Measurements from ENCODE around the gene SUPT5H.

The SUPT5H gene

DNA sequence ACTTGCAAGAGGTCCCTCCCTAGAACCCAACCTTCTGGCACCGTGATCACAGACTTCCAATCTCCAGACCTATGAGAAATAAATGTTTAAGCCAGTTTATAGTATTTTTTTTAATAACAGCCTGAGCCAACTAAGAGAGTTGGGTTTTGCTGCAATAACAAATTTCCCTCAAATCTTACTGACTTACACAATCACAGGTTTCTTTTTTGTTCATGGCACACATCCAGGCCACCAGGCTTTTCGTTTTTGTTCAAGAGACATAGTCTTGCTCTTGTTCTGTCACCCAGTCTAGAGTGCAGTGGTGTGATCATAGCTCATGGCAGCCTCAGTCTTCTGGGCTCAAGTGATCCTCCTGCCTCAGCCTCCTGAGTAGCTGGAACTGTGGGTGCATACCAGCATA is 67.6 kb downstream of the SUPT5H start:
- Histone ChIP-seq H3K4me2 (ENCODE audit: low read depth, low read length) (no peak overlapping the region), H2AFZ (ENCODE audit: low read length) (no peak overlapping the region), H3K27ac (ENCODE audit: low read length) (no peak overlapping the region), H4K20me1 (ENCODE audit: insufficient read depth, low read length) (no peaks in the 10 kb centered on the region), H3K27me3 (replicated peaks; ENCODE audit: insufficient read depth, low read length) (peaks cover 73% of the 10 kb centered on the region), H3F3A (ENCODE audit: insufficient read depth, low read length) (no peaks in the 10 kb centered on the region), H3K4me3 (ENCODE audit: low read length) (no peak overlapping the region), H3K4me1 (ENCODE audit: low read length) (no peaks in the 10 kb centered on the region), H3K9me3 (replicated peaks; ENCODE audit: insufficient read depth, low read length) (no peaks in the 10 kb centered on the region), H3K9ac (ENCODE audit: low read length) (no peak overlapping the region), H3K36me3 (replicated peaks; ENCODE audit: insufficient read depth, low read length) (no peaks in the 10 kb centered on the region), H3K9me2 (replicated peaks; ENCODE audit: insufficient read depth, low read length) (no peaks in the 10 kb centered on the region), H3K79me2 (ENCODE audit: low read length) (no peaks in the 10 kb centered on the region)
- no peak for DNase-seq
- TF ChIP-seq, protein P1, sequence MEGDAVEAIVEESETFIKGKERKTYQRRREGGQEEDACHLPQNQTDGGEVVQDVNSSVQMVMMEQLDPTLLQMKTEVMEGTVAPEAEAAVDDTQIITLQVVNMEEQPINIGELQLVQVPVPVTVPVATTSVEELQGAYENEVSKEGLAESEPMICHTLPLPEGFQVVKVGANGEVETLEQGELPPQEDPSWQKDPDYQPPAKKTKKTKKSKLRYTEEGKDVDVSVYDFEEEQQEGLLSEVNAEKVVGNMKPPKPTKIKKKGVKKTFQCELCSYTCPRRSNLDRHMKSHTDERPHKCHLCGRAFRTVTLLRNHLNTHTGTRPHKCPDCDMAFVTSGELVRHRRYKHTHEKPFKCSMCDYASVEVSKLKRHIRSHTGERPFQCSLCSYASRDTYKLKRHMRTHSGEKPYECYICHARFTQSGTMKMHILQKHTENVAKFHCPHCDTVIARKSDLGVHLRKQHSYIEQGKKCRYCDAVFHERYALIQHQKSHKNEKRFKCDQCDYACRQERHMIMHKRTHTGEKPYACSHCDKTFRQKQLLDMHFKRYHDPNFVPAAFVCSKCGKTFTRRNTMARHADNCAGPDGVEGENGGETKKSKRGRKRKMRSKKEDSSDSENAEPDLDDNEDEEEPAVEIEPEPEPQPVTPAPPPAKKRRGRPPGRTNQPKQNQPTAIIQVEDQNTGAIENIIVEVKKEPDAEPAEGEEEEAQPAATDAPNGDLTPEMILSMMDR (IDR thresholded peaks at IDR 0.05; ENCODE audit: low read length) = no peak
- no peak for TF ChIP-seq EZH2phosphoT487 (IDR thresholded peaks at IDR 0.05; ENCODE audit: low read length)
- no peak for TF ChIP-seq EZH2 (optimal IDR thresholded peaks at IDR 0.05; ENCODE audit: low read depth, low read length)

DNA sequence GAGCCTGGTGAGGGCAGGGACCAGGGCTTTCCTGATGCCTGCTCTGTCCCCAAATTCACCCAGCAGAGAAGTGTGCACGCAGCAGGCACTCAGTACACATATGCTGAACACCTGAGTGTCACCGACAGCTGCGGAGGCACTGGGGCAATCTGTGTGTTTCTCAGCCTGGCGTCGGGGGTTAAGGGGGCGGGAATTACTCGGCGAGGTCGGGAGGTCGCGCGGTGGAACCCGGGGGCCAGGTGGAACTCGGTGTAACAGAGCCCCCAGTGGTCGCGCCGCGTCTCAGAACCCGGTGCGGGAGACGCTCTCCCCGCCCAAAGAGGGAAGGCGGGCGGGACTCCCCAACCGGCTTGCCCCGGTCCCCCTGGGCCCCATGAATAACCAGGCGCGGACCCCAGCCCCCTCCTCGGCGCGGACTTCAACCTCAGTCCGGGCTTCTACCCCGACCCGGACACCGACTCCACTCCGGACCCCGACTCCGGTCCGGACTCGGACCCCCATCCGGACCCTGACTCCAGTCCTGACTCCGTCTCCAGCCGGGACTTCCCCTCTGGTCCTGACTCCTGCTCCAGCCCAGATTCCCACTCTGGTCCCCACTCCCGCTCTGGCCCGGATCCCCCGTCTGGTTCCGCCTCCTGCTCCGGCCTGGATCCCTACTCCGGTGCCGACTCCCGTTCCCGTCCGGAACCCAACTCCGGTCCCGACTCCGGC is 69.6 kb downstream of the SUPT5H start, which contains the start of gene SELENOV:
TSS of gene SELENOV (plus strand) at position 300 of the 711 bp plus-strand sequence. CDS start at position 374, 74 bp downstream.
- H4K20me1 ChIP-seq (ENCODE audit: insufficient read depth, low read length) = no peaks in the 10 kb centered on the region
- H3F3A ChIP-seq (ENCODE audit: insufficient read depth, low read length) = no peaks in the 10 kb centered on the region
- no peaks in the 10 kb centered on the region for H3K36me3 ChIP-seq (replicated peaks; ENCODE audit: insufficient read depth, low read length)
- H3K4me3 ChIP-seq (ENCODE audit: low read length) = no peak within 1 kb of the TSS
- no peak within 1 kb of the TSS for H2AFZ ChIP-seq (ENCODE audit: low read length)
- DNase-seq = no peak
- no peaks in the 10 kb centered on the region for H3K4me1 ChIP-seq (ENCODE audit: low read length)
- TF ChIP-seq EZH2phosphoT487 (IDR thresholded peaks at IDR 0.05; ENCODE audit: low read length) (no peak), EZH2 (optimal IDR thresholded peaks at IDR 0.05; ENCODE audit: low read depth, low read length) (no peak)
- TF ChIP-seq, protein P1 (IDR thresholded peaks at IDR 0.05; ENCODE audit: low read length) = no peak
- H3K9ac ChIP-seq (ENCODE audit: low read length) = no peak within 1 kb of the TSS
- H3K27me3 ChIP-seq (replicated peaks; ENCODE audit: insufficient read depth, low read length) = peaks cover 56% of the 10 kb centered on the region
- no peaks in the 10 kb centered on the region for H3K9me3 ChIP-seq (replicated peaks; ENCODE audit: insufficient read depth, low read length)
- H3K27ac ChIP-seq (ENCODE audit: low read length) = no peak within 1 kb of the TSS
- no peaks in the 10 kb centered on the region for H3K9me2 ChIP-seq (replicated peaks; ENCODE audit: insufficient read depth, low read length)
- H3K4me2 ChIP-seq (ENCODE audit: low read depth, low read length) = no peak within 1 kb of the TSS
- H3K79me2 ChIP-seq (ENCODE audit: low read length) = no peaks in the 10 kb centered on the region

DNA sequence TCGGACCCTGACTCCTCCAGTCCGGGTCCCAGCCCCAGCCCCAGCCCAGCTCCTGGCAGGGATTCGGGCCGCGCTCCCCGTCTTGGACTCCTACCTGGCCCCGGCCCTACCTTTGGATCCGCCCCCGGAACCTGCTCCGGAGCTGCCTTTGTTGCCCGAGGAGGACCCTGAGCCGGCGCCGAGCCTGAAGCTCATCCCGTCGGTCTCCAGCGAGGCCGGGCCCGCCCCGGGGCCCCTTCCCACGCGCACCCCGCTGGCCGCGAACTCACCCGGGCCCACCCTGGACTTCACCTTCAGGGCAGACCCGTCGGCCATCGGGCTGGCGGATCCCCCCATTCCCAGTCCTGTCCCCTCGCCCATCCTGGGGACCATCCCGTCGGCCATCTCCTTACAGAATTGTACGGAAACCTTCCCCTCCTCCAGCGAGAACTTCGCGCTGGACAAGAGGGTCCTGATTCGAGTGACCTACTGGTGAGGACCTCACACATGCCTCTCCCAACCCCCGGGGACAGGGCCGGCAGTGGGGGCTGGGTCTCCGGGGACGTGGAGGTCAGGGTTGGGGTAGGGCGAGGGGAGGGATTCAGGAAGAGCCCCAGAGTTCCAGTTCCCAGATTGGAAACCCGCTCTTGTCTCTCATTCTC is 70.3 kb downstream of the SUPT5H start:
- Histone ChIP-seq H3K79me2 (ENCODE audit: low read length) (no peaks in the 10 kb centered on the region), H3K36me3 (replicated peaks; ENCODE audit: insufficient read depth, low read length) (no peaks in the 10 kb centered on the region), H3K9me3 (replicated peaks; ENCODE audit: insufficient read depth, low read length) (no peaks in the 10 kb centered on the region), H3K4me2 (ENCODE audit: low read depth, low read length) (no peak overlapping the region), H3K9ac (ENCODE audit: low read length) (no peak overlapping the region), H3K27ac (ENCODE audit: low read length) (no peak overlapping the region), H2AFZ (ENCODE audit: low read length) (no peak overlapping the region), H3F3A (ENCODE audit: insufficient read depth, low read length) (no peaks in the 10 kb centered on the region), H3K4me3 (ENCODE audit: low read length) (no peak overlapping the region), H3K9me2 (replicated peaks; ENCODE audit: insufficient read depth, low read length) (no peaks in the 10 kb centered on the region), H3K27me3 (replicated peaks; ENCODE audit: insufficient read depth, low read length) (peaks cover 53% of the 10 kb centered on the region), H3K4me1 (ENCODE audit: low read length) (no peaks in the 10 kb centered on the region), H4K20me1 (ENCODE audit: insufficient read depth, low read length) (no peaks in the 10 kb centered on the region)
- DNase-seq = no peak
- TF ChIP-seq, protein P1 (IDR thresholded peaks at IDR 0.05; ENCODE audit: low read length) = no peak
- TF ChIP-seq EZH2 (optimal IDR thresholded peaks at IDR 0.05; ENCODE audit: low read depth, low read length) (no peak), EZH2phosphoT487 (IDR thresholded peaks at IDR 0.05; ENCODE audit: low read length) (no peak)
